HepG2 (cell line): ENCODE data around the gene SLC7A6OS. TPM values are rescaled to one million over a fixed set of nuclear protein-coding genes. Genes with fewer than 3 reads are reported as not detected.

Source experiments
- DPF2 ChIP-seq: sonication (generic); formaldehyde crosslinking; IDR thresholded peaks from 2 replicates; pipeline ENCODE4 v1.4.0; 2020; ENCODE audit warnings: mild to moderate bottlenecking, low read depth, missing genetic modification reagents, borderline replicate concordance
- ISX ChIP-seq: sonication (generic); formaldehyde crosslinking; conservative IDR thresholded peaks from 2 replicates; pipeline ENCODE4 v1.5.0; 2020; ENCODE audit warnings: missing genetic modification reagents
- KDM3A ChIP-seq: IDR thresholded peaks from 2 replicates; pipeline ENCODE4 v1.6.1; 2018; ENCODE audit warnings: low read depth, missing compliant biosample characterization
- RBFOX2 ChIP-seq: fragments of 200-400 bp; formaldehyde crosslinking; IDR thresholded peaks from 2 replicates; pipeline ENCODE4 v1.6.1; 2017; ENCODE audit warnings: low read depth, mild to moderate bottlenecking, low read length
- SMAD3 ChIP-seq: sonication (generic); formaldehyde crosslinking; IDR thresholded peaks from 2 replicates; pipeline ENCODE4 v1.4.0; 2020; ENCODE audit warnings: missing genetic modification reagents
- SSRP1 ChIP-seq: IDR thresholded peaks from 2 replicates; pipeline ENCODE4 v1.6.1; 2016; ENCODE audit warnings: control low read depth
- ZNF775 ChIP-seq: sonication (generic); formaldehyde crosslinking; IDR thresholded peaks from 2 replicates; pipeline ENCODE4 v1.4.0; 2020; ENCODE audit warnings: missing genetic modification reagents, mild to moderate bottlenecking, moderate library complexity, borderline replicate concordance
- polyA plus RNA-seq, 8 experiments: library from polyadenylated mRNA; depleted of rRNA in 3 of 8; stranded (reverse) in 7 of 8; unstranded in 1 of 8; fragments of >200 nt; fragmentation: Illumina TruSeq in 4 of 8; extraction: Trizol in 4 of 8; gene quantifications; 2 replicates each; pipeline versions ENCODE4 v1.2.1 to v1.2.3, GENCODE V29; 2011 to 2016; ENCODE audit warnings: low read depth in 4 of 8, missing spikeins in 1 of 8, mixed read lengths in 1 of 8; ENCODE audit not compliant: insufficient read depth in 1 of 8
- total RNA-seq, 5 experiments: library from RNA; depleted of rRNA; stranded (reverse); fragments of >200 nt; fragmentation: Illumina TruSeq; extraction: Trizol; gene quantifications; 2 replicates each; pipeline ENCODE4 v1.2.3, GENCODE V29; 2016; ENCODE audit warnings: low read depth in 1 of 5
- TF ChIP-seq, protein P1 (sequence below): sonication (generic); formaldehyde crosslinking; IDR thresholded peaks from 2 replicates; pipeline ENCODE4 v1.4.0; 2020; ENCODE audit warnings: missing genetic modification reagents, borderline replicate concordance

The SLC7A6OS gene
- total and polyA plus RNA-seq, 2 of the 13 experiments (the other 11 are each of a cell fraction or from before 2014, with no cell fraction given): 11.2 to 21.5 TPM

DNA sequence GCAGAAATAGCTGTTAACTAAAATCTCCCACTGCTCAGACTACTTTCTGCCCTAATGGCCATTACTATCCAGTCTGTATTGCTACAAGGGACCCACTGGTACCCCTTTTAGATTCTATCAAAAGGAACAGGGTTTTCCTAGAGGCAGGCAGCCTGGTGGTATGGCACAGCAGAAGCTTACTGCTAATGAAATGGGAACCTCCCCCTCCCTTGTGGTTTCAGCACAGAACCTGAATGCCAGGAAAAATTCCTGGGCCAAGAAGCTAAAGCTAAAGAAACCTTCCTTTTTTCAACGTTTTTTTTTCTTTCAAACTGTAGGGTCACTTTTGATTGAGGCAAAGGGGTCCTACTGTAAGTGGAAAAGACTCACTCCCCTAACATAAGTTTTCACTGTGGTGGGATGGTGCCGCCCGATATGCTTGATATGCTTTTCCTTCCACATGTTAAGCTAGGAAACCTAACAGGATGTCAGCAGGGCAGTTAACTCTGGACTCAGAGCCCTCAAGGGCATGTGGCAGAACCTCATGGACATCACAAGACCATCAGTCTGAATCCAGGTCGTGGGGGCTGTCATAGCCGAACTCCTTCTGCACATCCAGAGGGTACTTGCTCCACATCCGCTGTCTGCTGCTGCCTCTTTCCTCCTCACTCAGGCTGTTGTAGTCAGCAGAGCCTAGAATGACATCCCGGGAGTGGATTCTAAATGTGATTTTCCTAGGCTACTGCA lies 9.8 kb downstream of the SLC7A6OS start (continued):
- TF ChIP-seq ISX (no peak), ZNF775 (CRISPR knock-in tag) (no peak), SSRP1 (CRISPR knock-in tag) (peak; percentile 48; the same call in 1 of the 2 replicates), KDM3A (CRISPR knock-in tag) (no peak), DPF2 (CRISPR knock-in tag) (no peak), SMAD3 (CRISPR knock-in tag) (no peak), RBFOX2 (0 out of 2 replicates have a peak, but pooled peaks have one; percentile 30)
- TF ChIP-seq, protein P1, sequence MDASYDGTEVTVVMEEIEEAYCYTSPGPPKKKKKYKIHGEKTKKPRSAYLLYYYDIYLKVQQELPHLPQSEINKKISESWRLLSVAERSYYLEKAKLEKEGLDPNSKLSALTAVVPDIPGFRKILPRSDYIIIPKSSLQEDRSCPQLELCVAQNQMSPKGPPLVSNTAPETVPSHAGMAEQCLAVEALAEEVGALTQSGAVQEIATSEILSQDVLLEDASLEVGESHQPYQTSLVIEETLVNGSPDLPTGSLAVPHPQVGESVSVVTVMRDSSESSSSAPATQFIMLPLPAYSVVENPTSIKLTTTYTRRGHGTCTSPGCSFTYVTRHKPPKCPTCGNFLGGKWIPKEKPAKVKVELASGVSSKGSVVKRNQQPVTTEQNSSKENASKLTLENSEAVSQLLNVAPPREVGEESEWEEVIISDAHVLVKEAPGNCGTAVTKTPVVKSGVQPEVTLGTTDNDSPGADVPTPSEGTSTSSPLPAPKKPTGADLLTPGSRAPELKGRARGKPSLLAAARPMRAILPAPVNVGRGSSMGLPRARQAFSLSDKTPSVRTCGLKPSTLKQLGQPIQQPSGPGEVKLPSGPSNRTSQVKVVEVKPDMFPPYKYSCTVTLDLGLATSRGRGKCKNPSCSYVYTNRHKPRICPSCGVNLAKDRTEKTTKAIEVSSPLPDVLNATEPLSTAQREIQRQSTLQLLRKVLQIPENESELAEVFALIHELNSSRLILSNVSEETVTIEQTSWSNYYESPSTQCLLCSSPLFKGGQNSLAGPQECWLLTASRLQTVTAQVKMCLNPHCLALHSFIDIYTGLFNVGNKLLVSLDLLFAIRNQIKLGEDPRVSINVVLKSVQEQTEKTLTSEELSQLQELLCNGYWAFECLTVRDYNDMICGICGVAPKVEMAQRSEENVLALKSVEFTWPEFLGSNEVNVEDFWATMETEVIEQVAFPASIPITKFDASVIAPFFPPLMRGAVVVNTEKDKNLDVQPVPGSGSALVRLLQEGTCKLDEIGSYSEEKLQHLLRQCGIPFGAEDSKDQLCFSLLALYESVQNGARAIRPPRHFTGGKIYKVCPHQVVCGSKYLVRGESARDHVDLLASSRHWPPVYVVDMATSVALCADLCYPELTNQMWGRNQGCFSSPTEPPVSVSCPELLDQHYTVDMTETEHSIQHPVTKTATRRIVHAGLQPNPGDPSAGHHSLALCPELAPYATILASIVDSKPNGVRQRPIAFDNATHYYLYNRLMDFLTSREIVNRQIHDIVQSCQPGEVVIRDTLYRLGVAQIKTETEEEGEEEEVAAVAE: no peak
